GM12892 (cell line): ENCODE measurements around the gene IGSF21.

Source experiments
- POLR2A ChIP-seq: IDR thresholded peaks from 2 replicates; pipeline ENCODE4 v1.6.1; 2011; ENCODE audit warnings: low read depth, low read length, control low read depth
- POLR2AphosphoS5 ChIP-seq: IDR thresholded peaks from 2 replicates; pipeline ENCODE4 v1.6.1; 2011; ENCODE audit warnings: low read depth, low read length, control low read depth
- TAF1 ChIP-seq: IDR thresholded peaks from 2 replicates; pipeline ENCODE4 v1.6.1; 2011; ENCODE audit warnings: low read depth, mild to moderate bottlenecking, control low read depth, low read length, borderline replicate concordance

- TF ChIP-seq POLR2AphosphoS5 (no peak), POLR2A (no peak), TAF1 (no peak)
Observed at GRCh38 chr1:18409609-18410237, 302.1 kb downstream of the IGSF21 start.
